Measurements from ENCODE around the gene PACRG.

- no peak for TF ChIP-seq CTCF (IDR thresholded peaks at IDR 0.05)
- no peak for TF ChIP-seq POLR2A (IDR thresholded peaks at IDR 0.05)
Measured at GRCh38 chr6:163077134-163077533, 349.4 kb downstream of the PACRG start.
